Measurements from ENCODE around the gene PIK3R4.

The PIK3R4 gene

DNA sequence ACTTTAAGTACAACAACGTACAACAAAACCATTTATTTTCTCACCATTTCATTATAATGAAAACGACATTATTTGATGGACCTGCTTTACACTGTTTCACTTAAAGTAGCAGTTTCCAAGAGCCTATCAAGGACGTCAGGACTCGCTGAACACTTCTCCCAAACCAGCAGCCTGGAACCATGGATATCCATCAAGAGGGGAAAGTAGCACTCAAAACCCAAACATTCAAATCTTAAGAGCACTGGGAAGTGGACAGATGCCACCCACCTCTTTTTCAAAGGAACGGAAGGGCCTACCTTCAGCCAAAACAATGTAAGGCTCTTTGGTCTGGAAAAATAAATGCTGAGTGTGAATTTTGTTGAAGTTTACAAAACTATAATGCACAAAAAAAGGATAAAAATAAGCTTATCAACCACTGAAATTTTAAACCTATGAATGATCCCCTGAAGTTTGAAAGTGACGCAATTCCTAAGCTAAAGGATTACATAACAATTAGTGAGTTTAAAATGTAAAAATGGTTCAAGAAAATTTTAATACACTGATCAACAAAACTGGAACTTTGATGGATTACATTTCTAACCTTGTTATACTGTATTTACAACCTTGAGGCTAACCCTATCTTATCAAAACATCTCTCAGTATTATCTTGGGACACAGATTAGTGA lies 4.6 kb downstream of the PIK3R4 start:
- no peak for DNase-seq

DNA sequence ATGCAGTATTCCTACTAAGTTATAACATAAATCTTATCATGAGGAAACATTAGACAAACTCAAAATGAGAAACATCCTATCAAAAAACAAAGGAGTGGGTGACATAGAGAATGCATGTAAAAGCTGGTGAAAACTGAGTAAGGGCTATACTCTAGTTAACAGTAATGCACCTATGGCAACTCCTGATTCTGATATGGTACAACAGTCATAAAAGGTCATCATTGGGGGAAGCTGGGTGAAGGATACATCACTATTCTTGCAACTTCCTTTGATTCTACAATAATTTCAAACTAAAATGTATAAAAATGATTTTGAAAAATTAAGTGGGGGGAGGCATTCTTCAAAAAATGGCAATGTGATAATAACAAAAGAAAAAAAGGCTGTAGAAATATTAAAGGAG lies 6.8 kb downstream of the PIK3R4 start:
- no peak for DNase-seq

GRCh38 chr3:130738241-130738640 lies 8.4 kb downstream of the PIK3R4 start:
- no peak for DNase-seq

- no peak for DNase-seq
Measured at GRCh38 chr3:130737622-130738021, 9.0 kb downstream of the PIK3R4 start.

DNA sequence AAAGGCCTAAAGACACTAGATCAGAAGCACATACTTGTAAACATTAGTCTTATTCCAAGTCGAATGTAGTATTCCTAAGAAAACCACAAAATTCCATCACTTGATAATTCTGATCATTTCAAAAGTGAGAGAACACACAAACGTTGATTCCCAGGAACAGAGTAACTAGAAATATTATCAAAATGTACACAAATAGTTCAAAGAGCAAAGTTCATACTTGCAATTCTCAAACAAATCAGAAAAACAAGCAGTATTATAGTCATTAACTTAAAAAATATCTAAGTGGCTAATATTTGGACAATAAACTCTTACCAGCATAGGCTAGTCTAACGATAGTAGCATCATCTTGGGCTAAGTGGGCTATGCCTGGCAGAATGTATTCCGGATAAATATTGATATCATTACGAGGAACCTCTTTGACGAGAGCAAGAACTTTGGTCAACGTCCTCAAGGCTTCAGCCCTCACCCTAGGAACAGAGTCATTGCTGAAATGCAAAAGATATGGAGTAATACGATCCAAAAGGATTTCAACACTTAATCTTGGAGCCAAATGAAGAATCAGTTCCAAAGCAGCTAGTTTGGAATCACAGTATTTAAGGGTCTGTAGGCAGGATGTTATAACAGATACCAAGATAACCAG lies 13.3 kb downstream of the PIK3R4 start:
- DNase-seq: no peak

GRCh38 chr3:130732501-130732900 lies 14.1 kb downstream of the PIK3R4 start:
- no peak for DNase-seq

GRCh38 chr3:130731817-130732216 lies 14.8 kb downstream of the PIK3R4 start:
- DNase-seq: no peak

GRCh38 chr3:130729154-130729553 lies 17.5 kb downstream of the PIK3R4 start:
- no peak for DNase-seq

DNA sequence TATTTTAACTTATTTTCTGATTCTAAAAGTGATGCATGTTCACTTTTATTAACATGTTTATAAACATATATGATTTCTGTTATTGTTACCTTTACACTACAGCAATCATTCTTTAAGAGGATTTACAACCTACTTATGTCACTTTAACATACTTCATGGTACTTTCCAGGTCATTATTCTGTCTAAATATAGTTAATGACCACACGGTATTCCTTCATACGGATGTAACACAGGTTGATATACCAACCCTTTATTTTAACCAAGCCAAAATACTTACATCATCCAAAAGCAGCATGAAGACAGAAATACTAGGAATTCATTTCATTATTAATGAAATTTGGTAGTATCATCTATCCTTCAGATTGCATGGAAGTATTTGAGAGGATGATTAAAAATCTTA lies 18.6 kb downstream of the PIK3R4 start:
- DNase-seq: no peak

DNA sequence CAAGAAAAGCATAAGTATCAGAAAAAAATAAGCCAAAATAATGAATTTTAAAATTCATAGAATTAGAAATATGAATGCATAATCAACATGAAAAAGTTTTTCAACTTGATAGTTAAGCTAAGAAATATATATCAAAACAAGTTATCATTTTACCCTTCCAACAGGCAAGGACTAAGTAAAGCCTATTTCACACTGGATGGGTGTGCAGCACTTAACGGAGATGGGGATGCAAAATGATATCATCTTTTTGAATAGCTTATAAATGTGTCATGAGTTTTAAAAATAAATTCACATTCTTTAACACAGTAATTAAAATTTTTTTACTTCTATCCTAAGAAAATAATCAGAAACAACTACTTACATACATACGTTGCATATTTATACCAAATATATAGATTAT lies 20.9 kb downstream of the PIK3R4 start:
- peak; percentile 32 for DNase-seq

DNA sequence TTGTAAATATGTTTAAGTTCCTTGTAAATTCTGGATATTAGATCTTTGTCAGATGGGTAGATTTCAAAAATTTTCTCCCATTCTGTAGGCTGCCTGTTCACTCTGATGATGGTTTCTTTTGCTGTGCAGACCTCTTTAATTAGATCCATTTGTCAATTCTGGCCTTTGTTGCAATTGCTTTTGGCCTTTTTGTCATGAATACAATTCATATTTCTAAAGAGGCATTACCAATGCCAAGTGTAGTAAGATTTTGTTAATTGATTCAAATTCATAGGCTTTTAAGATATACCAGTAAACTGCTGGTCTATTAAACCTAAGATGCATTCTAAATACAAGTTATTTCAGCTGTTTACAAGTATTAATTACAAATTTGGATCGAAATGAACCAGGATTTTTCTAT lies 31.0 kb downstream of the PIK3R4 start:
- no peak for DNase-seq

DNA sequence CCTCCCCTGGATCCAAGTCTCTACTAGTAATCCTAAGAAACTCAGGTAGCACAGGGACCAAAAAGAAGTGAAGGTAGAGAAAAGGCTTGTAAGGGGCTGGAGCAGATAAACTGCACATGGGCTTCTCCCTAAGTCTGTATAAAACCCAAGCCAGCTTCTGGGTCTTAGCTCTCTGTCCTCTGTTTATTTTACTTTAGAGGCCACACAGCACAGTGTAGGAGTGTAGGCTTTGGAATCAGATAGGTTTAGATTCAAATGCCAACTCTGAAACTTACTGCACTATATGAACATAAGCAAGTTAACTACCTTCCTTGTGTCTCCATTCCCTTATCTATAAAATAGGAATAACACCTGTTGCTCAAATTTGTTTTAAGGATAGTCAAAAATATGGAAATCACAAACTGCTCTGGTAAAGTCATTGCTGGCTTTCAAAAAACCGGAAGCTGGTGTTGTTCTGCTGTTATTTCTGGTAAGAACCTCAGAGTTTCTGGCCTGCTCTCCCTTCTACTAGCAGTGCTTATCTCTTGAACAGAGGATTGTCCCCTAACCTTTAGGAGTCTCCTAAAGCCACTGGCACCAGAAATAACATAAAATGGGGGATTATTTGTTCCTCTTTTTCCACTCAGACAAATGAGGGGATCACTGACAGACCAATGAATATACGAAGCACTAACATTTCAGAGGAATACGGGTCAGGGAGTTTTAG lies 33.8 kb downstream of the PIK3R4 start:
- no peak for DNase-seq

DNA sequence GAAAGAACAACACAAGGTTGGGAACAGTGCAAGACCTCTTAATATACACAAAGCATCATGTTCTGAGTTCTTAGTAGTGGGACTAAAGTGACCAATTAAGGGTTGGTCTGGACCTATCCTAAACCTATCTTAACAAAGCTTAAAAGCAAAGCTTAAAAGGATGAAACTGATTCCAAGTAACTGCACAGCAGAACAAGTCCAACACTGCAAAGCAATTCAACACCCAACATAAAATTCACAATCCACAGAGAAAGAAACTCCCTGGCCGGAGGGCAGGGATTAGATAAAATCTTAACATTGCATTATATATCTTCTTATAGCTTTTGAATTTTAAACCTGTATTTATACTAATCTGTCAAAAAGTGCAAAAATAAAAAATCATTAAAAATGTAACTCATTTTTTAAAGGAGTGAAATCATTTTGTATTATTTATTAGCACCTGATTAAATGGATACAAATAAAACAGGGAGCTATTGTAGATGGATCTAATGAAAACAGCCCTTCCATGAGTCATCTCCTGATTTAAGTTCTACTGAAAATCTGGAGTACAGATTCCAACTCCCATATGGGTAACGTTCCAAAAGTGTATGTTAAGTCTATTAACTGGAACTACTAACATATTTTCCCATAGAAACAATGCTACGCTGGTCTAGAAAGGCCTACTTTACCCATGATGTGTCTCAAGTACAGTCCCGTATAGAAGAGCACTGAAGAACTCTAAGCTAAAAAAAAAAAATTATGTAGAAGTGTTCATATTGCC lies 34.9 kb downstream of the PIK3R4 start:
- peak; percentile 29 for DNase-seq

DNA sequence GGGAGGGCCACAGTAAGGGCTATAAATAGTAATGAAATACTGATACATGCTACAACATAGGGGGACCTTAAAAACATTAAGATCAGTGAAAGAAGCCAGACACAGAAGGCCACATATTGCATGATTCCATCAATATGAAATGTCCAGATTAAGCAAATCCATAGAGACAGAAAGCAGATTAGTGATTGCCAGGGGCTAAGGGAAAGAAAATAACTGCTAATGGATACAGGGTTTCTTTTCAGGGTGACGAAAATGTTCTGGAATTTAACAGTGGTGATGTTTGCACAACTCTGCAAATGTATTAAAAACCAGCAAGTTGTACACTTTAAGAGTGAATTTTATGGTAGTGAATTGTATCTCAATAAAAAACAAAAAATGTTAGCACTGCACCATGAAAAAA lies 37.0 kb downstream of the PIK3R4 start:
- DNase-seq: peak; percentile 24

DNA sequence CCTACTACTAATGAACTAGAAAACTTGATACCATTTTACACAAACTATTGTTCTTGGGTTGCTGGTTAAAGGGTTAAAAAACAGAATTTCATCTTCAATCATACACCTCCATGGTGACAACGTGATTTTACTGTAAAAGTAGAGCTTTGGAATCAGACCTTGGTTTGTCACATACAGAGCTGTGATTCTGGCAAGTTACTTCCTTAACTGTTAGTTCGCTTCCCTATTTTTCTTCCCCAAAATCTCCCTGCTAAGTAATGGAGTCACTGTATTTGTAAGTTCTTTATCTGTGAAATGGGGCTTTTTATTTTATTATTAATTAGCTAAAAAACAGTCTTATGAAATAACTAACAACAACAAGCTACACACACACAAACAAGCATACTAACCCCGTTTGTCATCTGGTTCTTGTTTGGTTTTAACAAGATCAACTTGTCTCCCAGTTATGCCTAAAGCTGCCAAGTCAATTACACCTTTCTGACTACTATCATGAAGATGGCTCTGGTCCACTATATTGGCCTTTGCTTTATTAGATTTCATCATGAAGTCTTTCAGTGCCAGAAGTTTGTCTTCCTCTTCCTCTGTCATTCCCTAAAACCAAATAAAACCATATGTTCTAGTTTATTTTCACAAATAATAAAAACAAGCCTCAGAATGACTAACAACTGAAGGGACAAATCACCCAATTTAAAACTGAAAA lies 38.6 kb downstream of the PIK3R4 start:
- DNase-seq: no peak

GRCh38 chr3:130705501-130705900 lies 41.1 kb downstream of the PIK3R4 start:
- DNase-seq: no peak

GRCh38 chr3:130702985-130703384 lies 43.6 kb downstream of the PIK3R4 start:
- DNase-seq: no peak

GRCh38 chr3:130700541-130700940 lies 46.1 kb downstream of the PIK3R4 start:
- DNase-seq: no peak

DNA sequence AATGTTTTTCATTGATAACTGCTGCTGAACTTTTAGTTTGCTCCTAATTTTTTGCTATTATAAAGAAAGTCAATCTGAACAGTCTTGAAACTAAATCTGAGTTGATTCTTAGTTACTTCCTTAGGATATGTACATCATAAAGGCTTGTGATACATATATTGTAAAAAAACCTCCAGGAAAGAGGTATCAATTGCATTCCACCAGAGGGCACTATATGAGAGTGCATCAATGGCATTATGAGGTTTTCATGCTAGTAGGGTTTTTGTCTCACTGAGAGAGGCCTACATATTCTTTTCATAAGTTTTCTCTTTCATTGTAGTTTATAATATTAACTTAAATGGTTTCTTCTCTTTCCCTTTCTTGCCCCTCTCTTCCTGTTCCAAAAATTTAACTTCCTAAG lies 46.9 kb downstream of the PIK3R4 start:
- DNase-seq: no peak

GRCh38 chr3:130693314-130693713 lies 53.3 kb downstream of the PIK3R4 start:
- DNase-seq: no peak

GRCh38 chr3:130692455-130692854 lies 54.2 kb downstream of the PIK3R4 start:
- DNase-seq: no peak

GRCh38 chr3:130688697-130689470 lies 57.7 kb downstream of the PIK3R4 start:
- DNase-seq: peak; percentile 15

Data from fibroblast of skin of scalp (primary cell).